Fibroblast of villous mesenchyme (primary cell): ENCODE measurements around the gene CYTH4. TPM values are rescaled to one million over a fixed set of nuclear protein-coding genes. Genes with fewer than 3 reads are reported as not detected.

Experiments
- DNase-seq: peaks from one replicate; pipeline ENCODE4 v3.0.0-alpha.2; 2010; ENCODE audit warnings: low read depth
- H3K4me3 ChIP-seq: 2 replicates; pipeline ENCODE4 v1.5.1; 2011; ENCODE audit warnings: low read depth, mild to moderate bottlenecking, low read length
- total RNA-seq: library from RNA; depleted of rRNA; stranded (reverse); fragments of >200 nt; gene quantifications from 2 replicates; pipeline ENCODE4 v1.2.3, GENCODE V29; 2012
- TF ChIP-seq, protein P1 (sequence below): IDR thresholded peaks from 2 replicates; pipeline ENCODE4 v1.5.1; 2012; ENCODE audit warnings: low read depth, mild to moderate bottlenecking, low read length; ENCODE audit not compliant: insufficient read depth

The CYTH4 gene
- total RNA-seq, 1 donor = under 0.01 TPM

DNA sequence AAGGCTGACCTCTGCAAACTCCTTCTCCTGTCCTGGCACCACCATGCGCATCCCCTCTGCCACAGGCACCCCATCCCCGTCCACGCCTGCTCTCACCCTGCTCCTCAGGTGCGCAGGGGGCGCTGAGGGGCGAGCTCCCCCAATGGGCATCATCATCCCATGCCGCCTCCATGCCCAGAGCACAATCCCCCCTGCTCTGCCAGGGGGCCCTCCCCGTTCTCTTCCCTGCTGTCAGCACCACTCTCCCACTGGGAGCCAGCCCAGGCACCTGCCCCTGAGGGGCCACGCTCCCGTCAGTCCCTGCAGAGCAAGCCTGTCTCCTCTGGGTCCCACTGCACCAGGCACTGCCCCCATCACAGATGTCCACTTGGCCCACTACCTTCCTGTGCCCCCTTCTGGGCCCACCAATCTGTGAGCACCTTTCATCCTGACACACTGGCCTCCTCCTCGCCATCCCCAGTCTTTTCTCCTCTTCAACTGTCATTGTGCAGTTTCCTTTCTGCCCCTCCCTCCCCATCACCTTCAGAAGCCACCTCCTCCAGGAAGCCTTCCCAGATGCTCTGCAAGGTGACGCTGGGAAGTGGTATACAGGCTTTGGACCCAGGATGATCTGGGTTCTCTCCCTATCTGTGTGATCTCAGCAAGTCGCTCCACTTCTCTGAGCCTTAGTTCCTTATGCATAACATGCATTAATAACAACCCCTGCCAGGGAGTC is 62.6 kb downstream of the CYTH4 start:
- TF ChIP-seq, protein P1, sequence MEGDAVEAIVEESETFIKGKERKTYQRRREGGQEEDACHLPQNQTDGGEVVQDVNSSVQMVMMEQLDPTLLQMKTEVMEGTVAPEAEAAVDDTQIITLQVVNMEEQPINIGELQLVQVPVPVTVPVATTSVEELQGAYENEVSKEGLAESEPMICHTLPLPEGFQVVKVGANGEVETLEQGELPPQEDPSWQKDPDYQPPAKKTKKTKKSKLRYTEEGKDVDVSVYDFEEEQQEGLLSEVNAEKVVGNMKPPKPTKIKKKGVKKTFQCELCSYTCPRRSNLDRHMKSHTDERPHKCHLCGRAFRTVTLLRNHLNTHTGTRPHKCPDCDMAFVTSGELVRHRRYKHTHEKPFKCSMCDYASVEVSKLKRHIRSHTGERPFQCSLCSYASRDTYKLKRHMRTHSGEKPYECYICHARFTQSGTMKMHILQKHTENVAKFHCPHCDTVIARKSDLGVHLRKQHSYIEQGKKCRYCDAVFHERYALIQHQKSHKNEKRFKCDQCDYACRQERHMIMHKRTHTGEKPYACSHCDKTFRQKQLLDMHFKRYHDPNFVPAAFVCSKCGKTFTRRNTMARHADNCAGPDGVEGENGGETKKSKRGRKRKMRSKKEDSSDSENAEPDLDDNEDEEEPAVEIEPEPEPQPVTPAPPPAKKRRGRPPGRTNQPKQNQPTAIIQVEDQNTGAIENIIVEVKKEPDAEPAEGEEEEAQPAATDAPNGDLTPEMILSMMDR = no peak
- no peak overlapping the region for H3K4me3 ChIP-seq
- DNase-seq = no peak

DNA sequence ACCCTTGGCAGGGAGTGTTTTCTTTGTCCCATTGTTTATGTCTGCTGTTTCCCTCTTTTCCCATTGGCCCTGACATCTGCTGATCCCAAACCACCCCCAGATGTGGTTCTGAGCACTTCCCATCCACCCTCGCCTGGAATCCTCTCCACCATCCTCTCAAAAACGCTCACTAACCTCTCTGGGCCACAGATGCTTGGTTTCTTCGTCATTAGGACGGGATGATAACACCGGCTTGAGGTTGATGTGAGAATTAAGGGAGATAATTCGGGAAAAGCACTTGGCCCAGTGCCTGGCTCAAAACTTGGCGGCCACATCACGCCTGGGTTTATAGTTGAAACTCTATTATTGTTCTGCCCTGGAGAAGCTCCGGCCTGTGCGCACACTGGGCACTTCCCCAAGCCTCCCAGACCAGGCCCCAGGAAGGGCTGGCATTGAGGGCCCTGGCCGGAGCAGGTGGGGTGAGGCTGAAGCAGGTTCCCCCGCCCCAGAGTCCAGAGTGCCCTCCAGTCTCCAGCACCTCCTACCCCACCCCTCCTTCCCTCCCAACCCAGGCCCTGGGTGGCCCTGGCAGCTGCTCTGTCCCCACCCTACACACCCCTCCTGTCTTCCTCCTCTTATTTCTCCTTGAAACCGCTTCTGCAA is 63.7 kb downstream of the CYTH4 start:
- H3K4me3 ChIP-seq = no peak overlapping the region
- peak; percentile 97 for DNase-seq
- TF ChIP-seq, protein P1 = no peak

DNA sequence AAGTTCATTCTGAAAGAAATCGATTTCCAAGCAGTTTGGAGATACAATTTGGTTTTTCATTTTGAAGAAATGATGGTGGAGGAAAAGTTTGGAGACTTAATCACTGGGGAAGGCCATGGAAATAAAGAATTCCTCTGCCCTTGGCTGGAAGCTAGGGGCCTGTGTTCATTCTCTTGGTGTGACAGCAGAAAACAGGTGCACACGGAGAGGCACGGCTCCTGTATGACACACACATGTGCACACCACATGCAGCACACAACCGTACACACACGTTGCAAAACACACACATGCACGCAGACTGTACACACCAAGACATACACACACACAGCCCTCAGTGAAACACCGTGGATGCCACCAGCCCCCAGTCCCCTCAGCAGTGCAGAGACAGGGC is 64.2 kb downstream of the CYTH4 start:
- TF ChIP-seq, protein P1 = no peak
- H3K4me3 ChIP-seq = no peak overlapping the region
- DNase-seq = no peak

DNA sequence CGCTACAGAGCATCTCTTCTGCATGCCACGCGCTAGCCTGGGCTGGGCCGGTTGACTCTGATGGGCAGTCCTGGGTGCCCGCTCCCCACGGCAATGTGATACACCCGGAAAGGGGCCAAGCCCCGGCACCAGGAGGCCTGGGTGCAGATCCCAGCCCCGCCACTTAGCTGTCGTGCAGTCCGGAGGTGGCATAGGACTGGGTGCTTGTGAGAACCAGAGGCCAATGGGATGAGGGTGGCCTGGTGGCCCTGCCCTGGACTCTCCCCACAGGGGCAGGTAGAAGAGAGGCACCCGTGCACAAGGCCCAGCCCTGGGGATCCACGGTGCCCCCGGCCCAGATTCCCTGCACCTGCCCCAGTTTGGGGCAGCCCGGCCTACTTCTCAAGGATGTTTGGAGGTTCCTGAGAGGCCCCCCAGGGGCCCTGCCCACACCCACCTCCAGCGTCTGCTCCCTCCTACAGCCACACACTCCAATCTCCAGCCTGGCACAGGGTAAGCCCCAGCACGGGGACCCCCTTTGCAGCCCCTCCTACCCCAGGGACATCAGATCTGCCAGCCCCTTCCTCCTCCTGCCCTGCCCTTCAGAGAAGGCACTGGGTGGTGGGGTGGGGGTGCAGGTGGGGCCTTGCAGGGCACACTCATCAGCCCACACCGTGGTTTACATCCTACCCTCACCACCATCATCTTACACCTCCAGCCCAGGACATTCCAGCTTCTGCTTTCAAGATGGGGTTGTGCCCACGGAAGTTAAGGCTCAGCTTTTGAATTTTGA is 66.9 kb downstream of the CYTH4 start:
- DNase-seq = no peak
- TF ChIP-seq, protein P1 = no peak

DNA sequence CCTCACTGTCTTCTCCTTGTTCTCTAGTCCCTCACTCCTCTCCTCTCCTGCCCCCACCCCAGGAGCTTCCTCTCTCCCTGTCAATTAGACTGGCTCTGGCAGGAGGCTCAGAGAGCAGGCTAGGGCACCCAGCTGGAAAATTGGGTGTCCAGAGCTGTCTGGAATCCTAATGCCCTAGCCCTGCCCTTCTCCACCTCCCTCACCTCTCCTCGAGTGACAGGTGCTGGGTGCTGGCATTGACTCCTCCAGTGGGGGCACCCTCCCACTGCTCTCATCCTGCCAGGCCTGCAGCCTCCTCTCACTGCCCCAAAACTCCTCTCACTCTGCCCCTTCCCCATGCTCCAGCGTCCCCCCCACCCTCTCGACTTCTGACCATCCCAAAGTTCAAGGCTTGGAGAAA is 68.9 kb downstream of the CYTH4 start:
- H3K4me3 ChIP-seq = no peak overlapping the region
- DNase-seq = no peak
- TF ChIP-seq, protein P1 = no peak

More for the DNA sequence above, 66.9 kb downstream of the CYTH4 start:
- no peak overlapping the region for H3K4me3 ChIP-seq

DNA sequence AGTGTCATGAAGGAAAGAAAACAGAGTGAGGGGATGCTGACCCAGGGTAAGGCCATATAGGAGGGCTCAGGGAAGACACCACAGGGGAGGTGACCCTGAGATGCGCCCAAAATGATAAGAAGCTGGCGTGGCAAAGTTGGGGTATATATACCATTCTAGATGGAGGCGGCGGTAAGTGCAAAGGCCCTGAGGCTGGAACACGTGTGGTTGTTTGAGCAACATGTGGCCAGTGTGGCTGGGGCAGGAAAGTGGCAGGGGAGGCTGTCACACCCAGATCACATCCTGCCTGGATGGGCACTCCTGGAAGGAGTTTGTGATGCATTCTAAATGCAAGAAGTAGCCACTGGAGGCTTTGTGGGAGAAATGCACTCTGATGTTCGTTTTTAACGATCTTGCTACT is 70.2 kb downstream of the CYTH4 start:
- no peak overlapping the region for H3K4me3 ChIP-seq
- no peak for DNase-seq
- TF ChIP-seq, protein P1 = no peak
